Liver (tissue), 3 donors: Measurements from ENCODE around the gene LIG1.

Source experiments
- NR2F2 ChIP-seq: IDR thresholded peaks from 2 replicates; pipeline ENCODE4 v1.6.1; 2016; ENCODE audit warnings: antibody characterized with exemption
- RXRA ChIP-seq, 2 donors: IDR thresholded peaks; 2 replicates each; pipeline ENCODE4 v1.6.1; 2017 to 2018; ENCODE audit warnings: antibody characterized with exemption in 2 of 2, mild to moderate bottlenecking in 1 of 2
- TAF1 ChIP-seq: conservative IDR thresholded peaks from 2 replicates; pipeline ENCODE4 v1.6.1; 2016; ENCODE audit warnings: antibody characterized with exemption, mild to moderate bottlenecking
- TF ChIP-seq, protein P1 (sequence below): fragments of 150-350 bp; IDR thresholded peaks from 2 replicates; pipeline ENCODE4 v1.5.1; 2017; ENCODE audit warnings: improper control_type of control experiment, low read depth, low read length; ENCODE audit not compliant: missing input control
- TF ChIP-seq, protein P2 (sequence below): IDR thresholded peaks from 2 replicates; pipeline ENCODE4 v1.6.1; 2016; ENCODE audit warnings: antibody characterized with exemption
- TF ChIP-seq, protein P3 (sequence below): IDR thresholded peaks from 2 replicates; pipeline ENCODE4 v1.6.1; 2016; ENCODE audit warnings: antibody characterized with exemption
- donor health status: healthy.
- donor health status: healthy.

DNA sequence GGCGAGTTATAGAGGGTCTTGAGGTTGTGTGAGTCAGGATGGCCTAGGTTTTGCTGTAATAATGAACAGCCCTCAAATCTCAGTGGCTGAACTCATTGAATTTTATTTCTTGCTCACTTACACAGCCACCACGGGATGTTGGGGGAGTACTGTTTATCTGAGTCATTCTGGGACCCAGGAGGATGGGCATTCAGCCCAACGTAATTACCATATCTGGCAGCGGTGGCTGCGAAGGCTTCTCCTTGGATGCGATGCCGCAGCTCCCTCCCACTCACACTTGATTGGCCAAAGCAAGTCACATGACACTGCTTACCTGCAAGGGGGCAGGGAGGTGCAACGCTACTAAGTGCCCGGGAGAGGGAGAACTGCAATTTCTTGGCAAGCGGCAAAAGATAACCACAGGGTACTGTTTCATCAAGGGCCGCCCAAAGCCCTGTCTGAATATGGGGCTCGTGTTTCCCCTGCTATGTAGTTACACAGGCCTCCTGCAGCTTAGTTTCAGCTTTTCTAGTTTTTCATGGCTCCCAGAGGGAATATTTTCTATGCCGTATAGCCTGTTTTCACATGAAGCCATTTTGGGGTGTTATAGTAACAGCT is 20.2 kb upstream of the LIG1 start:
- TF ChIP-seq RXRA (IDR thresholded peaks at IDR 0.05) (no peak), NR2F2 (no peak), TAF1 (no peak)
- TF ChIP-seq, protein P1, sequence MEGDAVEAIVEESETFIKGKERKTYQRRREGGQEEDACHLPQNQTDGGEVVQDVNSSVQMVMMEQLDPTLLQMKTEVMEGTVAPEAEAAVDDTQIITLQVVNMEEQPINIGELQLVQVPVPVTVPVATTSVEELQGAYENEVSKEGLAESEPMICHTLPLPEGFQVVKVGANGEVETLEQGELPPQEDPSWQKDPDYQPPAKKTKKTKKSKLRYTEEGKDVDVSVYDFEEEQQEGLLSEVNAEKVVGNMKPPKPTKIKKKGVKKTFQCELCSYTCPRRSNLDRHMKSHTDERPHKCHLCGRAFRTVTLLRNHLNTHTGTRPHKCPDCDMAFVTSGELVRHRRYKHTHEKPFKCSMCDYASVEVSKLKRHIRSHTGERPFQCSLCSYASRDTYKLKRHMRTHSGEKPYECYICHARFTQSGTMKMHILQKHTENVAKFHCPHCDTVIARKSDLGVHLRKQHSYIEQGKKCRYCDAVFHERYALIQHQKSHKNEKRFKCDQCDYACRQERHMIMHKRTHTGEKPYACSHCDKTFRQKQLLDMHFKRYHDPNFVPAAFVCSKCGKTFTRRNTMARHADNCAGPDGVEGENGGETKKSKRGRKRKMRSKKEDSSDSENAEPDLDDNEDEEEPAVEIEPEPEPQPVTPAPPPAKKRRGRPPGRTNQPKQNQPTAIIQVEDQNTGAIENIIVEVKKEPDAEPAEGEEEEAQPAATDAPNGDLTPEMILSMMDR: peak; percentile 2
- TF ChIP-seq, protein P2, sequence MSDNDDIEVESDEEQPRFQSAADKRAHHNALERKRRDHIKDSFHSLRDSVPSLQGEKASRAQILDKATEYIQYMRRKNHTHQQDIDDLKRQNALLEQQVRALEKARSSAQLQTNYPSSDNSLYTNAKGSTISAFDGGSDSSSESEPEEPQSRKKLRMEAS: no peak
- TF ChIP-seq, protein P3, sequence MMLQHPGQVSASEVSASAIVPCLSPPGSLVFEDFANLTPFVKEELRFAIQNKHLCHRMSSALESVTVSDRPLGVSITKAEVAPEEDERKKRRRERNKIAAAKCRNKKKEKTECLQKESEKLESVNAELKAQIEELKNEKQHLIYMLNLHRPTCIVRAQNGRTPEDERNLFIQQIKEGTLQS: no peak
